GM12878 (cell line): ENCODE results near the gene OR6C68. TPM values are rescaled to one million over a fixed set of nuclear protein-coding genes. Genes with fewer than 3 reads are reported as not detected.

Experiments used
- ATAC-seq: fragments of 200-7000 bp; cut with Tn5 transposase; 3 replicates; pipeline ENCODE4 v1.9.1; 2020; ENCODE audit warnings: mild to moderate bottlenecking, moderate library complexity
- BruUV-seq: library from RNA; stranded (reverse); fragments of 400-500 nt; replicated peaks from 2 replicates; lab custom pipeline; 2021; lab: Mats Ljungman, UMichigan
- CTCF ChIA-PET: fragments of 300-600 bp; sonication (Branson Sonifier 250); formaldehyde crosslinking; extraction: SDS; loops from one replicate; lab custom pipeline; 2021; ENCODE audit warnings: inconsistent platforms; lab: Yijun Ruan, JAX
- POLR2A ChIA-PET: fragments of 350-600 bp; formaldehyde crosslinking; extraction: SDS; loops from one replicate; lab custom pipeline; 2021; ENCODE audit warnings: inconsistent platforms; lab: Charles Lee
- RAD21 ChIA-PET: fragments of 300-600 bp; sonication (Branson Sonifier 250); formaldehyde crosslinking; loops from one replicate; lab custom pipeline; 2023; ENCODE audit warnings: antibody characterized with exemption; ENCODE audit not compliant: unreplicated experiment; lab: Charles Lee
- SMC1A ChIA-PET: fragments of 300-600 bp; sonication (Branson Sonifier 250); formaldehyde crosslinking; loops from one replicate; lab custom pipeline; 2023; ENCODE audit not compliant: unreplicated experiment, uncharacterized antibody; lab: Charles Lee
- DNase-seq: peaks from one replicate; pipeline ENCODE4 v3.0.0-alpha.2; 2011; ENCODE audit warnings: low read depth, low spot score
- FAIRE-seq: peaks from 3 replicates; lab custom pipeline; 2011; peaks lifted over from hg19 to GRCh38; lab: Jason Lieb, UNC
- H2AFZ ChIP-seq: 2 replicates; pipeline ENCODE4 v1.6.0; 2011; ENCODE audit warnings: low read depth, low read length, control low read depth; ENCODE audit not compliant: control insufficient read depth
- H3K27ac ChIP-seq: 2 replicates; pipeline ENCODE4 v1.5.1; 2011; ENCODE audit warnings: control low read depth; ENCODE audit not compliant: control insufficient read depth, insufficient read depth
- H3K27me3 ChIP-seq, 2 experiments: replicated peaks in 1 of 2; 2 replicates each; pipeline versions ENCODE4 v1.6.0 to v1.6.1; 2011; ENCODE audit warnings: low read length in 1 of 2; ENCODE audit not compliant: control insufficient read depth in 2 of 2, insufficient read depth in 2 of 2
- H3K36me3 ChIP-seq, 2 experiments: 2 replicates each; pipeline ENCODE4 v1.5.1; 2011; ENCODE audit warnings: low read length in 1 of 2; ENCODE audit not compliant: control insufficient read depth in 2 of 2, insufficient read depth in 2 of 2
- H3K4me1 ChIP-seq: 2 replicates; pipeline ENCODE4 v1.6.1; 2011; ENCODE audit warnings: mild to moderate bottlenecking, low read length, moderate library complexity, mixed read lengths; ENCODE audit not compliant: control insufficient read depth, insufficient read depth
- H3K4me2 ChIP-seq: 2 replicates; pipeline ENCODE4 v1.6.0; 2011; ENCODE audit warnings: control low read depth; ENCODE audit not compliant: control insufficient read depth, insufficient read depth
- H3K4me3 ChIP-seq: fragments of 200-600 bp; sonication (generic); 2 replicates; pipeline ENCODE4 v1.5.1; 2016
- H3K79me2 ChIP-seq: 2 replicates; pipeline ENCODE4 v1.6.0; 2011; ENCODE audit warnings: low read length; ENCODE audit not compliant: control insufficient read depth, insufficient read depth
- H3K9ac ChIP-seq: 2 replicates; pipeline ENCODE4 v1.8.0; 2011; ENCODE audit warnings: low read length, control low read depth, mixed read lengths; ENCODE audit not compliant: control insufficient read depth, insufficient read depth
- H3K9me3 ChIP-seq: replicated peaks from 3 replicates; pipeline ENCODE4 v1.5.1; 2011; ENCODE audit warnings: mild to moderate bottlenecking, low read length; ENCODE audit not compliant: control insufficient read depth, insufficient read depth
- H4K20me1 ChIP-seq: 2 replicates; pipeline ENCODE4 v1.6.0; 2011; ENCODE audit not compliant: control insufficient read depth, insufficient read depth
- CBX5 ChIP-seq: sonication (generic); IDR thresholded peaks from 2 replicates; pipeline ENCODE4 v1.6.1; 2016; ENCODE audit warnings: low read depth, moderate library complexity, mild to moderate bottlenecking, inconsistent platforms
- CREB1 ChIP-seq: IDR thresholded peaks from 2 replicates; pipeline ENCODE4 v1.6.1; 2012; ENCODE audit warnings: low read depth, mild to moderate bottlenecking, inconsistent platforms
- FOXK2 ChIP-seq: fragments of 450-650 bp; IDR thresholded peaks from 2 replicates; pipeline ENCODE4 v1.6.1; 2017; ENCODE audit warnings: mild to moderate bottlenecking, moderate library complexity
- GABPA ChIP-seq: IDR thresholded peaks from 2 replicates; pipeline ENCODE4 v1.6.1; 2014; ENCODE audit warnings: antibody characterized with exemption, low read depth, mild to moderate bottlenecking, inconsistent platforms
- HDAC6 ChIP-seq: fragments of 200-600 bp; sonication (generic); IDR thresholded peaks from one replicate; pipeline ENCODE4 v1.8.0; 2017; ENCODE audit warnings: antibody characterized with exemption; ENCODE audit not compliant: unreplicated experiment
- NR2F1 ChIP-seq: fragments of 450-650 bp; conservative IDR thresholded peaks from 2 replicates; pipeline ENCODE4 v1.6.1; 2017; ENCODE audit warnings: mild to moderate bottlenecking
- RAD21 ChIP-seq: IDR thresholded peaks from 2 replicates; pipeline ENCODE4 v1.6.1; 2011; ENCODE audit warnings: mild to moderate bottlenecking, low read depth, low read length, moderate library complexity; ENCODE audit not compliant: insufficient read depth
- RAD51 ChIP-seq: fragments of 450-650 bp; IDR thresholded peaks from 2 replicates; pipeline ENCODE4 v1.6.1; 2016; ENCODE audit warnings: moderate library complexity, mild to moderate bottlenecking, inconsistent platforms
- RELA ChIP-seq: fragments of 450-650 bp; IDR thresholded peaks from 2 replicates; pipeline ENCODE4 v1.8.0; 2014; ENCODE audit warnings: borderline replicate concordance; ENCODE audit not compliant: partially characterized antibody
- SP1 ChIP-seq: IDR thresholded peaks from one replicate; pipeline ENCODE4 v1.6.1; 2011; ENCODE audit warnings: low read depth, low read length
- SUZ12 ChIP-seq: fragments of 200-600 bp; sonication (generic); IDR thresholded peaks from one replicate; pipeline ENCODE4 v1.6.1; 2018; ENCODE audit warnings: antibody characterized with exemption, mild to moderate bottlenecking; ENCODE audit not compliant: unreplicated experiment
- WGBS: methylation state at CpG from one replicate; pipeline ENCODE4 v1.1.6; 2016; ENCODE audit warnings: low lambda C conversion rate; ENCODE audit not compliant: insufficient replicate concordance, insufficient coverage; ENCODE audit errors: missing lambda C conversion rate; 5-methylcytosine and 5-hydroxymethylcytosine counted together
- in situ Hi-C: fragments of 300-500 bp; cut with MboI; formaldehyde crosslinking; loops from 9 replicates; pipeline ENCODE4 v1.14.3; 2018; ENCODE audit warnings: mixed read lengths
- intact Hi-C: fragments of 100-400 bp; cut with micrococcal nuclease; formaldehyde crosslinking; loops from one replicate; pipeline ENCODE4 v1.14.2; 2022; ENCODE audit not compliant: unreplicated experiment
- polyA plus RNA-seq, 11 experiments: library from polyadenylated mRNA; depleted of rRNA in 4 of 11; unstranded in 6 of 11; stranded (reverse) in 5 of 11; fragments of >200 nt; fragmentation: Nextera tagmentation in 4 of 11; fragmentation: Illumina TruSeq in 1 of 11; extraction: Ambion mirVana in 4 of 11; extraction: Trizol in 1 of 11; gene quantifications; 1 replicate in 1 of 11; 2 replicates in 10 of 11; pipeline versions ENCODE4 v1.2.1 to v1.2.3, GENCODE V29; 2011 to 2016; ENCODE audit warnings: inconsistent platforms in 2 of 11, missing spikeins in 2 of 11, low read depth in 1 of 11
- total RNA-seq, 4 experiments: library from RNA; depleted of rRNA in 3 of 4; stranded (reverse); fragments of >200 nt in 3 of 4; fragmentation: Illumina TruSeq in 1 of 4; extraction: Trizol in 1 of 4; gene quantifications; 2 replicates each; pipeline versions ENCODE4 v1.2.1 to v1.2.3, GENCODE V29; 2013 to 2021
- TF ChIP-seq, protein P1 (sequence below): IDR thresholded peaks from 2 replicates; pipeline ENCODE4 v1.6.1; 2011; ENCODE audit warnings: low read depth, low read length, improper control_type of control experiment, borderline replicate concordance
- TF ChIP-seq, protein P2 (sequence below): IDR thresholded peaks from 2 replicates; pipeline ENCODE4 v1.6.1; 2011; ENCODE audit warnings: low read depth, mild to moderate bottlenecking, low read length, moderate library complexity, borderline replicate concordance; ENCODE audit errors: extremely low read depth
- TF ChIP-seq, protein P3 (sequence below): fragments of 450-650 bp; IDR thresholded peaks from 2 replicates; pipeline ENCODE4 v1.6.1; 2017; ENCODE audit warnings: mild to moderate bottlenecking, moderate library complexity

OR6C68 gene
- total and polyA plus RNA-seq, 10 of the 15 experiments (the other 5 are each of a cell fraction or from before 2014, with no cell fraction given) = 0.10 TPM; not detected in 9

DNA sequence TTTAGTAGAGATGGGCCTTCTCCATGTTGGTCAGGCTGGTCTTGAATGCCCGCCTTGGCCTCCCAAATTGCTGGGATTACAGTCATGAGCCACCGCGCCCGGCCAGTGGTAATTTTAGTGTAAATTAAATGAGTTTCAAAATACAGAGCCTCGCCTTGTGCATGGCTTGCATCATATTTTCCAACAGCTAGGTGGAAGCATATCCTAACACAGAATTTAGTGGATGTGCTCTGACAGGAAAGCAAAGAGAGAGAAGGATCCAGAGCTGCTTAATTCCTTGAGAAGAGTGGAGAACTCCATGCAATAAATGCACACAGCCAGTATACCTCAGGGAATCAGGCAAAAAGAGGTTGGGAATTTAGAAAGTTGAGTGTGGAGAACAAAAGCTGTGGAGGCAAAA, 45.9 kb upstream of the OR6C68 start:
- Histone ChIP-seq H4K20me1 (no peaks in the 10 kb centered on the region), H3K27ac (no peak overlapping the region), H3K79me2 (no peaks in the 10 kb centered on the region), H3K9ac (no peak overlapping the region), H3K27me3 (no peaks in the 10 kb centered on the region), H3K4me3 (no peak overlapping the region), H3K9me3 (no peaks in the 10 kb centered on the region), H3K36me3 (no peaks in the 10 kb centered on the region), H2AFZ (no peak overlapping the region), H3K4me1 (no peaks in the 10 kb centered on the region), H3K4me2 (no peak overlapping the region)
- ChIA-PET CTCF (interaction anchor here (1.1 kb wide), 1 partner anchor 9 kb away, joined by 3 read pairs; no protein-coding TSS in a partner anchor), SMC1A (no interaction called here), POLR2A (no interaction called here), RAD21 (no interaction called here)
- no TSS peak for BruUV-seq
- 58% methylated on average over 5 of the region's 5 CpGs for WGBS
- intact Hi-C loops = no loop called here
- no peak for ATAC-seq
- no peak for FAIRE-seq
- DNase-seq = no peak
- TF ChIP-seq CREB1 (no peak), RAD21 (0 out of 2 replicates have a peak, but pooled peaks have one; percentile 11)
- TF ChIP-seq, all 136 proteins: peak for 1
- in situ Hi-C loops = no loop called here

DNA sequence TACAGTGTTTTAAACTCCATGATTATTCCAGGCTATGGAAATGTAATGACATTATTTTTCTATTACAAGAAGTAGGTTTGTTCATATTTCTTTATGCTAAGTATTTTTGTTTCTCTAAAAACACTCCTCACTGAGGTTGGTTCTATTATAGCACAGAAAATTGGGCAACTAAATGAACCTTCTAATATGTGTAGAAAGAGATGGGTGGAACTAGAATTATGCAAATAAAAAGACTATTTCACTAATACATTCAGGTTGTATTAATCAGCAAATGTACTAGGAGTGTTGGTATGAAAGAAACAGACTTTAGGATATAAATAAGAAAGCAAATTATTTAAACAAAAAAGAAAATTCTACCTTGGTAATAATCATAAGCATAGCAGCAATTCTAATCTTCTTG, 43.4 kb upstream of the OR6C68 start:
- no peak for DNase-seq
- Histone ChIP-seq H3K9me3 (no peaks in the 10 kb centered on the region), H3K9ac (no peak overlapping the region), H3K79me2 (no peaks in the 10 kb centered on the region), H3K4me1 (no peaks in the 10 kb centered on the region), H4K20me1 (no peaks in the 10 kb centered on the region)
- in situ Hi-C loops (no loop called here), intact Hi-C loops (no loop called here)
- SMC1A ChIA-PET = no interaction called here
- FAIRE-seq = no peak
- POLR2A ChIA-PET = no interaction called here
- no TSS peak for BruUV-seq
- TF ChIP-seq RELA = no peak
- TF ChIP-seq HDAC6 = no peak
- no peak for TF ChIP-seq SP1
- TF ChIP-seq, protein P1, sequence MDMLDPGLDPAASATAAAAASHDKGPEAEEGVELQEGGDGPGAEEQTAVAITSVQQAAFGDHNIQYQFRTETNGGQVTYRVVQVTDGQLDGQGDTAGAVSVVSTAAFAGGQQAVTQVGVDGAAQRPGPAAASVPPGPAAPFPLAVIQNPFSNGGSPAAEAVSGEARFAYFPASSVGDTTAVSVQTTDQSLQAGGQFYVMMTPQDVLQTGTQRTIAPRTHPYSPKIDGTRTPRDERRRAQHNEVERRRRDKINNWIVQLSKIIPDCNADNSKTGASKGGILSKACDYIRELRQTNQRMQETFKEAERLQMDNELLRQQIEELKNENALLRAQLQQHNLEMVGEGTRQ = no peak
- TF ChIP-seq, protein P2, sequence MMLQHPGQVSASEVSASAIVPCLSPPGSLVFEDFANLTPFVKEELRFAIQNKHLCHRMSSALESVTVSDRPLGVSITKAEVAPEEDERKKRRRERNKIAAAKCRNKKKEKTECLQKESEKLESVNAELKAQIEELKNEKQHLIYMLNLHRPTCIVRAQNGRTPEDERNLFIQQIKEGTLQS = no peak
- TF ChIP-seq RAD51 = no peak
- TF ChIP-seq, protein P3, sequence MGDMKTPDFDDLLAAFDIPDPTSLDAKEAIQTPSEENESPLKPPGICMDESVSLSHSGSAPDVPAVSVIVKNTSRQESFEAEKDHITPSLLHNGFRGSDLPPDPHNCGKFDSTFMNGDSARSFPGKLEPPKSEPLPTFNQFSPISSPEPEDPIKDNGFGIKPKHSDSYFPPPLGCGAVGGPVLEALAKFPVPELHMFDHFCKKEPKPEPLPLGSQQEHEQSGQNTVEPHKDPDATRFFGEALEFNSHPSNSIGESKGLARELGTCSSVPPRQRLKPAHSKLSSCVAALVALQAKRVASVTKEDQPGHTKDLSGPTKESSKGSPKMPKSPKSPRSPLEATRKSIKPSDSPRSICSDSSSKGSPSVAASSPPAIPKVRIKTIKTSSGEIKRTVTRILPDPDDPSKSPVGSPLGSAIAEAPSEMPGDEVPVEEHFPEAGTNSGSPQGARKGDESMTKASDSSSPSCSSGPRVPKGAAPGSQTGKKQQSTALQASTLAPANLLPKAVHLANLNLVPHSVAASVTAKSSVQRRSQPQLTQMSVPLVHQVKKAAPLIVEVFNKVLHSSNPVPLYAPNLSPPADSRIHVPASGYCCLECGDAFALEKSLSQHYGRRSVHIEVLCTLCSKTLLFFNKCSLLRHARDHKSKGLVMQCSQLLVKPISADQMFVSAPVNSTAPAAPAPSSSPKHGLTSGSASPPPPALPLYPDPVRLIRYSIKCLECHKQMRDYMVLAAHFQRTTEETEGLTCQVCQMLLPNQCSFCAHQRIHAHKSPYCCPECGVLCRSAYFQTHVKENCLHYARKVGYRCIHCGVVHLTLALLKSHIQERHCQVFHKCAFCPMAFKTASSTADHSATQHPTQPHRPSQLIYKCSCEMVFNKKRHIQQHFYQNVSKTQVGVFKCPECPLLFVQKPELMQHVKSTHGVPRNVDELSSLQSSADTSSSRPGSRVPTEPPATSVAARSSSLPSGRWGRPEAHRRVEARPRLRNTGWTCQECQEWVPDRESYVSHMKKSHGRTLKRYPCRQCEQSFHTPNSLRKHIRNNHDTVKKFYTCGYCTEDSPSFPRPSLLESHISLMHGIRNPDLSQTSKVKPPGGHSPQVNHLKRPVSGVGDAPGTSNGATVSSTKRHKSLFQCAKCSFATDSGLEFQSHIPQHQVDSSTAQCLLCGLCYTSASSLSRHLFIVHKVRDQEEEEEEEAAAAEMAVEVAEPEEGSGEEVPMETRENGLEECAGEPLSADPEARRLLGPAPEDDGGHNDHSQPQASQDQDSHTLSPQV = no peak
- no peak for TF ChIP-seq GABPA
- no peak for TF ChIP-seq CBX5
- TF ChIP-seq NR2F1 = no peak
- no peak for TF ChIP-seq SUZ12
- no peak for TF ChIP-seq FOXK2
- TF ChIP-seq, all 136 proteins: peak for 0
- no peak overlapping the region for H3K4me3 ChIP-seq
- ATAC-seq = no peak
- RAD21 ChIA-PET = no interaction called here
- no peak overlapping the region for H2AFZ ChIP-seq
- H3K27me3 ChIP-seq = no peaks in the 10 kb centered on the region
- H3K36me3 ChIP-seq = no peaks in the 10 kb centered on the region
- CTCF ChIA-PET = no interaction called here
- H3K27ac ChIP-seq = no peak overlapping the region
- H3K4me2 ChIP-seq = no peak overlapping the region
